Upper lobe of left lung (tissue), 6 donors: ENCODE measurements around the gene LYPD6B. TPM values are rescaled to one million over a fixed set of nuclear protein-coding genes. Genes with fewer than 3 reads are reported as not detected.
A peak's percentile ranks its signal among the peaks of the same experiment; 100 is the strongest.

ENCODE experiments used
- ATAC-seq, 2 donors: fragments of 200-7000 bp; cut with Tn5 transposase; one replicate each; pipeline ENCODE4 v1.9.1; 2022; ENCODE audit warnings: mild to moderate bottlenecking in 2 of 2, moderate library complexity in 2 of 2; ENCODE audit not compliant: low FRiP score in 2 of 2
- DNase-seq, 2 donors: peaks; one replicate each; pipeline ENCODE4 v3.0.0-alpha.2; 2019 to 2020
- H3K27ac ChIP-seq, 4 donors: fragments of 200-600 bp; sonication (generic); one replicate each; pipeline ENCODE4 v1.5.1; 2016 to 2019
- H3K27me3 ChIP-seq, 4 donors: fragments of 200-600 bp; sonication (generic); one replicate each; pipeline ENCODE4 v1.5.1; 2017 to 2019
- H3K36me3 ChIP-seq, 4 donors: fragments of 200-600 bp; sonication (generic); one replicate each; pipeline ENCODE4 v1.5.1; 2016 to 2019
- H3K4me1 ChIP-seq, 4 donors: fragments of 200-600 bp; sonication (generic); one replicate each; pipeline ENCODE4 v1.5.1; 2018 to 2019
- H3K4me3 ChIP-seq, 4 donors: fragments of 200-600 bp; sonication (generic); one replicate each; pipeline ENCODE4 v1.5.1; 2017 to 2019; ENCODE audit warnings: mild to moderate bottlenecking in 2 of 4, moderate library complexity in 1 of 4
- H3K9me3 ChIP-seq, 4 donors: fragments of 200-600 bp; sonication (generic); one replicate each; pipeline ENCODE4 v1.5.1; 2018 to 2019
- CTCF ChIP-seq, 6 experiments: fragments of 450-650 bp in 4 of 6; fragments of 200-600 bp in 2 of 6; sonication (generic) in 2 of 6; IDR thresholded peaks; one replicate each; pipeline ENCODE4 v1.5.1; 2016 to 2019; ENCODE audit warnings: antibody characterized with exemption in 6 of 6
- EP300 ChIP-seq, 4 donors: sonication (generic); formaldehyde crosslinking; IDR thresholded peaks; one replicate each; pipeline ENCODE4 v1.5.1; 2017; ENCODE audit warnings: antibody characterized with exemption in 4 of 4, control low read depth in 2 of 4
- POLR2A ChIP-seq, 4 donors: fragments of 450-650 bp; IDR thresholded peaks; one replicate each; pipeline ENCODE4 v1.5.1; 2016 to 2017; ENCODE audit warnings: antibody characterized with exemption in 4 of 4, mild to moderate bottlenecking in 2 of 4
- POLR2AphosphoS5 ChIP-seq, 2 donors: sonication (generic); formaldehyde crosslinking; IDR thresholded peaks; one replicate each; pipeline ENCODE4 v1.5.1; 2017; ENCODE audit warnings: antibody characterized with exemption in 2 of 2
- WGBS, 2 donors: methylation state at CpG; one replicate each; pipeline ENCODE4 v1.1.5; 2017 to 2018; 5-methylcytosine and 5-hydroxymethylcytosine counted together
- total RNA-seq, 6 donors: library from RNA; depleted of rRNA in 4 of 6; stranded (reverse); fragments of >200 nt in 4 of 6; gene quantifications; one replicate each; pipeline versions ENCODE4 v1.1.0 to v1.2.1, GENCODE V29; 2016 to 2021
- donor health status: DM: no; HTN: no; CAD: no; lungs with moderate emphysema.
- donor health status: DM: no; HTN: yes; CAD: no; lungs with severe emphysema.

The LYPD6B gene
- total RNA-seq, 6 donors from 2014 or later, result 0.43 to 6.7 (median 1.1) TPM; not detected in 2

- Histone ChIP-seq H3K36me3 (no peaks in the 10 kb centered on the region), H3K9me3 (no peaks in the 10 kb centered on the region), H3K27me3 (no peaks in the 10 kb centered on the region), H3K4me1 (no peaks in the 10 kb centered on the region), H3K4me3 (no peak overlapping the region), H3K27ac (no peak overlapping the region)
- ATAC-seq (peak in 1 of 2 donors; percentile 54), DNase-seq (peak in 1 of 2 donors; percentile 54)
- TF ChIP-seq EP300 (IDR thresholded peaks at IDR 0.05) (no peak), POLR2AphosphoS5 (IDR thresholded peaks at IDR 0.05) (no peak)
- 92 to 97% methylated on average over 30 to 31 of the region's 31 CpGs for WGBS, 2 donors
Observed at GRCh38 chr2:149002891-149003740, 35.4 kb upstream of the LYPD6B start.

GRCh38 chr2:149004836-149005235 lies 33.7 kb upstream of the LYPD6B start:
- Histone ChIP-seq H3K4me1 (no peaks in the 10 kb centered on the region), H3K27ac (no peak overlapping the region), H3K27me3 (no peaks in the 10 kb centered on the region), H3K4me3 (no peak overlapping the region), H3K36me3 (no peaks in the 10 kb centered on the region), H3K9me3 (no peaks in the 10 kb centered on the region)
- ATAC-seq, result no peak
- no peak for TF ChIP-seq CTCF (IDR thresholded peaks at IDR 0.05)
- no peak for TF ChIP-seq POLR2AphosphoS5 (IDR thresholded peaks at IDR 0.05)
- no peak for TF ChIP-seq POLR2A (IDR thresholded peaks at IDR 0.05)
- no peak for TF ChIP-seq EP300 (IDR thresholded peaks at IDR 0.05)
- DNase-seq, result no peak
- WGBS, 2 donors, result 87% methylated on average over 3 of the region's 3 CpGs

- no peak overlapping the region for H3K27ac ChIP-seq
- no peaks in the 10 kb centered on the region for H3K27me3 ChIP-seq
- ATAC-seq, result no peak
- DNase-seq, result no peak
- no peaks in the 10 kb centered on the region for H3K9me3 ChIP-seq
- no peak overlapping the region for H3K4me3 ChIP-seq
- no peak for TF ChIP-seq POLR2AphosphoS5 (IDR thresholded peaks at IDR 0.05)
- TF ChIP-seq CTCF (IDR thresholded peaks at IDR 0.05), result no peak
- no peaks in the 10 kb centered on the region for H3K4me1 ChIP-seq
- 64 to 75% methylated on average over 6 of the region's 6 CpGs for WGBS, 2 donors
- H3K36me3 ChIP-seq, result no peaks in the 10 kb centered on the region
Observed at GRCh38 chr2:149005471-149006077, 32.9 kb upstream of the LYPD6B start.

- Histone ChIP-seq H3K4me1 (no peaks in the 10 kb centered on the region), H3K27ac (no peak overlapping the region), H3K36me3 (no peaks in the 10 kb centered on the region), H3K9me3 (no peaks in the 10 kb centered on the region), H3K4me3 (no peak overlapping the region), H3K27me3 (no peaks in the 10 kb centered on the region)
- DNase-seq (no peak), ATAC-seq (no peak)
- no peak for TF ChIP-seq POLR2A (IDR thresholded peaks at IDR 0.05)
- TF ChIP-seq EP300 (IDR thresholded peaks at IDR 0.05), result no peak
- no peak for TF ChIP-seq CTCF (IDR thresholded peaks at IDR 0.05)
- TF ChIP-seq POLR2AphosphoS5 (IDR thresholded peaks at IDR 0.05), result no peak
- WGBS, 2 donors, result 75 to 81% methylated on average over 4 of the region's 4 CpGs
Observed at GRCh38 chr2:149006883-149007543, 31.5 kb upstream of the LYPD6B start.

- Histone ChIP-seq H3K4me3 (no peak overlapping the region), H3K36me3 (no peaks in the 10 kb centered on the region), H3K9me3 (no peaks in the 10 kb centered on the region), H3K27ac (no peak overlapping the region), H3K4me1 (no peaks in the 10 kb centered on the region), H3K27me3 (no peaks in the 10 kb centered on the region)
- ATAC-seq (no peak), DNase-seq (no peak)
- WGBS, 2 donors, result 66 to 85% methylated on average over 4 to 7 of the region's 7 CpGs
- TF ChIP-seq EP300 (IDR thresholded peaks at IDR 0.05) (no peak), POLR2AphosphoS5 (IDR thresholded peaks at IDR 0.05) (no peak), POLR2A (IDR thresholded peaks at IDR 0.05) (no peak), CTCF (IDR thresholded peaks at IDR 0.05) (no peak)
Observed at GRCh38 chr2:149008381-149008780, 30.1 kb upstream of the LYPD6B start.
